Loucy (cell line): ENCODE data around the gene GCNT4.

Experiments used
- CTCF ChIP-seq: fragments of 200-600 bp; sonication (generic); conservative IDR thresholded peaks from 2 replicates; pipeline ENCODE4 v1.5.1; 2014; ENCODE audit warnings: mild to moderate bottlenecking, antibody characterized with exemption, low read length
- EZH2phosphoT487 ChIP-seq: fragments of 200-600 bp; IDR thresholded peaks from 2 replicates; pipeline ENCODE4 v1.6.1; 2018; ENCODE audit warnings: antibody characterized with exemption, mild to moderate bottlenecking, moderate library complexity, borderline replicate concordance

DNA sequence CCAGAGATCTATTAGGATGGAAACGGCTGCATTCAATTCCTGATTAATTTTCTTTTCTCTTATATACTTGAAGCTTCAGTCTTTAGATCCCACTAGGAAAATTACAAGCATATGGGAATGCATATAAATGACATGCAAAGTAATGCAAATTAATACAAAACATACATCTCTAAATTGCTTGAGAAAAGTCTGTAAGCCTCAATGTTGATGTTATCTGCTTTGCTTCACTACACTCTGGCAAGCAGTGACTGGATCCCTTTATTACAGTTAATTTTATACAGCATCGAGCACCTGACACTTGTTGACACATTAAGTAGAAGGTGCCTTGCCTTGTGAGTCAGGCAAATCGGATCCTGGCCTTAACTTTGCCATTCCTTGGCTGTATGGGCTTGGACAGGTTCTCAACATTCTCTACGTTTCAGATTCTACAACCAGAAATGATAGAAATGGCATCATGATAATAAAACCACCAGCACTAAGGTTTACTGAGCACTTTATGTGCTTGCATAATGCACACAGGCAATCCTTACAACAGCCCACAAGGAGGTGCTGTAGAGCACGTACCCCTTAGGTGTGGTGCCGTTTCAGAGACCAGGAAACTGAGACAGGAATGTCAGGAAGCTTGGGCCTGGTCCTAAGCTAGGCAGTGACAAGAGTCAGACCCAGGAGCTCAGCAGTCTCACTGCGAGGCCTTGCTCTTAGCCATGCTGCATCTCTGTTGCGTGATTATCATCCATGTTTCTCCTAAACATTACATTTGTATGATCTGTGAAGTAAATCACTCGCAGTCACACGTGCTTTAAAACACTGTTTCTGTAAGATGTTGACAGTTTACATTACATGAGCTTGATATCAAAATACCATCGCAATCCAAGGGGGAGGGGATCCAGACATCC, 2.7 kb downstream of the GCNT4 start:
- TF ChIP-seq CTCF, result peak; percentile 92
- no peak for TF ChIP-seq EZH2phosphoT487
